HepG2 (cell line): Measurements from ENCODE around the gene SGPP2. TPM values are rescaled to one million over a fixed set of nuclear protein-coding genes. Genes with fewer than 3 reads are reported as not detected.

Experiments
- SYNCRIP ChIP-seq: fragments of 200-400 bp; formaldehyde crosslinking; IDR thresholded peaks from 2 replicates; pipeline ENCODE4 v1.6.1; 2018; ENCODE audit warnings: mild to moderate bottlenecking, low read depth, low read length; ENCODE audit not compliant: insufficient read depth
- polyA plus RNA-seq, 8 experiments: library from polyadenylated mRNA; depleted of rRNA in 3 of 8; stranded (reverse) in 7 of 8; unstranded in 1 of 8; fragments of >200 nt; fragmentation: Illumina TruSeq in 4 of 8; extraction: Trizol in 4 of 8; gene quantifications; 2 replicates each; pipeline versions ENCODE4 v1.2.1 to v1.2.3, GENCODE V29; 2011 to 2016; ENCODE audit warnings: low read depth in 4 of 8, missing spikeins in 1 of 8, mixed read lengths in 1 of 8; ENCODE audit not compliant: insufficient read depth in 1 of 8
- total RNA-seq, 5 experiments: library from RNA; depleted of rRNA; stranded (reverse); fragments of >200 nt; fragmentation: Illumina TruSeq; extraction: Trizol; gene quantifications; 2 replicates each; pipeline ENCODE4 v1.2.3, GENCODE V29; 2016; ENCODE audit warnings: low read depth in 1 of 5
- TF ChIP-seq, protein P1 (sequence below): sonication (generic); formaldehyde crosslinking; IDR thresholded peaks from 2 replicates; pipeline ENCODE4 v1.9.0; 2021; ENCODE audit warnings: mild to moderate bottlenecking, missing genetic modification reagents
- TF ChIP-seq, protein P2 (sequence below): sonication (generic); formaldehyde crosslinking; IDR thresholded peaks from 2 replicates; pipeline ENCODE4 v1.4.0; 2020; ENCODE audit warnings: mild to moderate bottlenecking, missing genetic modification reagents, borderline replicate concordance
- TF ChIP-seq, protein P3 (sequence below): sonication (generic); formaldehyde crosslinking; IDR thresholded peaks from 2 replicates; pipeline ENCODE4 v1.5.0; 2020; ENCODE audit warnings: missing genetic modification reagents, mild to moderate bottlenecking, borderline replicate concordance
- TF ChIP-seq, protein P4 (sequence below): sonication (generic); formaldehyde crosslinking; IDR thresholded peaks from 2 replicates; pipeline ENCODE4 v1.5.1; 2020; ENCODE audit warnings: missing genetic modification reagents, mild to moderate bottlenecking, borderline replicate concordance

SGPP2 gene
- total and polyA plus RNA-seq, 2 of the 13 experiments (the other 11 are each of a cell fraction or from before 2014, with no cell fraction given), result not detected

DNA sequence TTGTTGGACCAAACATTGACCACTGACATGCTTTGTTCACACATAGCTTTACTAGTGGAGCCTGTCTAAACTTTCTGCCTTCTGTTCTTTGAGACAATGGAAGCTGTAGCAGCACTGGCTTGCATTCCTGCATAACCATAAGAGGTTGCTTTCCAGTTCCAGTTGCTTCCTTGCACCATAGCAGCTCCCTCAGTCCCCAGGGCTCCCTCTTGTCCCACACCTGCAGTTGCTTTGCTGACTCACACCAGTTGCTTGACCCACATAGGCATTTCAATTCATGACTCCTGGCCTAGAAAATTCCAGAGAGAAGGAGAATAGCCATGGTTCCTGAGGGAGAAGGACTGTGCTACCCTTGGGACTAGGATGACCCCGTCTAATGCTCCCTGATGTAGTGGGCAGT is 20.9 kb downstream of the SGPP2 start (continued):
- TF ChIP-seq, protein P1, sequence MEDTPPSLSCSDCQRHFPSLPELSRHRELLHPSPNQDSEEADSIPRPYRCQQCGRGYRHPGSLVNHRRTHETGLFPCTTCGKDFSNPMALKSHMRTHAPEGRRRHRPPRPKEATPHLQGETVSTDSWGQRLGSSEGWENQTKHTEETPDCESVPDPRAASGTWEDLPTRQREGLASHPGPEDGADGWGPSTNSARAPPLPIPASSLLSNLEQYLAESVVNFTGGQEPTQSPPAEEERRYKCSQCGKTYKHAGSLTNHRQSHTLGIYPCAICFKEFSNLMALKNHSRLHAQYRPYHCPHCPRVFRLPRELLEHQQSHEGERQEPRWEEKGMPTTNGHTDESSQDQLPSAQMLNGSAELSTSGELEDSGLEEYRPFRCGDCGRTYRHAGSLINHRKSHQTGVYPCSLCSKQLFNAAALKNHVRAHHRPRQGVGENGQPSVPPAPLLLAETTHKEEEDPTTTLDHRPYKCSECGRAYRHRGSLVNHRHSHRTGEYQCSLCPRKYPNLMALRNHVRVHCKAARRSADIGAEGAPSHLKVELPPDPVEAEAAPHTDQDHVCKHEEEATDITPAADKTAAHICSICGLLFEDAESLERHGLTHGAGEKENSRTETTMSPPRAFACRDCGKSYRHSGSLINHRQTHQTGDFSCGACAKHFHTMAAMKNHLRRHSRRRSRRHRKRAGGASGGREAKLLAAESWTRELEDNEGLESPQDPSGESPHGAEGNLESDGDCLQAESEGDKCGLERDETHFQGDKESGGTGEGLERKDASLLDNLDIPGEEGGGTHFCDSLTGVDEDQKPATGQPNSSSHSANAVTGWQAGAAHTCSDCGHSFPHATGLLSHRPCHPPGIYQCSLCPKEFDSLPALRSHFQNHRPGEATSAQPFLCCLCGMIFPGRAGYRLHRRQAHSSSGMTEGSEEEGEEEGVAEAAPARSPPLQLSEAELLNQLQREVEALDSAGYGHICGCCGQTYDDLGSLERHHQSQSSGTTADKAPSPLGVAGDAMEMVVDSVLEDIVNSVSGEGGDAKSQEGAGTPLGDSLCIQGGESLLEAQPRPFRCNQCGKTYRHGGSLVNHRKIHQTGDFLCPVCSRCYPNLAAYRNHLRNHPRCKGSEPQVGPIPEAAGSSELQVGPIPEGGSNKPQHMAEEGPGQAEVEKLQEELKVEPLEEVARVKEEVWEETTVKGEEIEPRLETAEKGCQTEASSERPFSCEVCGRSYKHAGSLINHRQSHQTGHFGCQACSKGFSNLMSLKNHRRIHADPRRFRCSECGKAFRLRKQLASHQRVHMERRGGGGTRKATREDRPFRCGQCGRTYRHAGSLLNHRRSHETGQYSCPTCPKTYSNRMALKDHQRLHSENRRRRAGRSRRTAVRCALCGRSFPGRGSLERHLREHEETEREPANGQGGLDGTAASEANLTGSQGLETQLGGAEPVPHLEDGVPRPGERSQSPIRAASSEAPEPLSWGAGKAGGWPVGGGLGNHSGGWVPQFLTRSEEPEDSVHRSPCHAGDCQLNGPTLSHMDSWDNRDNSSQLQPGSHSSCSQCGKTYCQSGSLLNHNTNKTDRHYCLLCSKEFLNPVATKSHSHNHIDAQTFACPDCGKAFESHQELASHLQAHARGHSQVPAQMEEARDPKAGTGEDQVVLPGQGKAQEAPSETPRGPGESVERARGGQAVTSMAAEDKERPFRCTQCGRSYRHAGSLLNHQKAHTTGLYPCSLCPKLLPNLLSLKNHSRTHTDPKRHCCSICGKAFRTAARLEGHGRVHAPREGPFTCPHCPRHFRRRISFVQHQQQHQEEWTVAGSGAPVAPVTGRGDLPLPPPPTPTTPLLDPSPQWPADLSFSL, result no peak
- no peak for TF ChIP-seq SYNCRIP
- TF ChIP-seq, protein P2, sequence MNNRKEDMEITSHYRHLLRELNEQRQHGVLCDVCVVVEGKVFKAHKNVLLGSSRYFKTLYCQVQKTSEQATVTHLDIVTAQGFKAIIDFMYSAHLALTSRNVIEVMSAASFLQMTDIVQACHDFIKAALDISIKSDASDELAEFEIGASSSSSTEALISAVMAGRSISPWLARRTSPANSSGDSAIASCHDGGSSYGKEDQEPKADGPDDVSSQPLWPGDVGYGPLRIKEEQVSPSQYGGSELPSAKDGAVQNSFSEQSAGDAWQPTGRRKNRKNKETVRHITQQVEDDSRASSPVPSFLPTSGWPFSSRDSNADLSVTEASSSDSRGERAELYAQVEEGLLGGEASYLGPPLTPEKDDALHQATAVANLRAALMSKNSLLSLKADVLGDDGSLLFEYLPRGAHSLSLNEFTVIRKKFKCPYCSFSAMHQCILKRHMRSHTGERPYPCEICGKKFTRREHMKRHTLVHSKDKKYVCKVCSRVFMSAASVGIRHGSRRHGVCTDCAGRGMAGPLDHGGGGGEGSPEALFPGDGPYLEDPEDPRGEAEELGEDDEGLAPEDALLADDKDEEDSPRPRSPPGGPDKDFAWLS (CRISPR knock-in tag), result no peak
- TF ChIP-seq, protein P3, sequence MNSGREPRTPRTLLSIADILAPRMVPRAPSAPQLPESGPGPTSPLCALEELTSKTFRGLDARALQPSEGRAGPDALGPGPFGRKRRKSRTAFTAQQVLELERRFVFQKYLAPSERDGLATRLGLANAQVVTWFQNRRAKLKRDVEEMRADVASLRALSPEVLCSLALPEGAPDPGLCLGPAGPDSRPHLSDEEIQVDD (CRISPR knock-in tag), result no peak
- TF ChIP-seq, protein P4, sequence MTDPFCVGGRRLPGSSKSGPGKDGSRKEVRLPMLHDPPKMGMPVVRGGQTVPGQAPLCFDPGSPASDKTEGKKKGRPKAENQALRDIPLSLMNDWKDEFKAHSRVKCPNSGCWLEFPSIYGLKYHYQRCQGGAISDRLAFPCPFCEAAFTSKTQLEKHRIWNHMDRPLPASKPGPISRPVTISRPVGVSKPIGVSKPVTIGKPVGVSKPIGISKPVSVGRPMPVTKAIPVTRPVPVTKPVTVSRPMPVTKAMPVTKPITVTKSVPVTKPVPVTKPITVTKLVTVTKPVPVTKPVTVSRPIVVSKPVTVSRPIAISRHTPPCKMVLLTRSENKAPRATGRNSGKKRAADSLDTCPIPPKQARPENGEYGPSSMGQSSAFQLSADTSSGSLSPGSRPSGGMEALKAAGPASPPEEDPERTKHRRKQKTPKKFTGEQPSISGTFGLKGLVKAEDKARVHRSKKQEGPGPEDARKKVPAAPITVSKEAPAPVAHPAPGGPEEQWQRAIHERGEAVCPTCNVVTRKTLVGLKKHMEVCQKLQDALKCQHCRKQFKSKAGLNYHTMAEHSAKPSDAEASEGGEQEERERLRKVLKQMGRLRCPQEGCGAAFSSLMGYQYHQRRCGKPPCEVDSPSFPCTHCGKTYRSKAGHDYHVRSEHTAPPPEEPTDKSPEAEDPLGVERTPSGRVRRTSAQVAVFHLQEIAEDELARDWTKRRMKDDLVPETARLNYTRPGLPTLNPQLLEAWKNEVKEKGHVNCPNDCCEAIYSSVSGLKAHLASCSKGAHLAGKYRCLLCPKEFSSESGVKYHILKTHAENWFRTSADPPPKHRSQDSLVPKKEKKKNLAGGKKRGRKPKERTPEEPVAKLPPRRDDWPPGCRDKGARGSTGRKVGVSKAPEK (CRISPR knock-in tag), result no peak
